ENCODE measurements around the gene ROBO2. TPM values are rescaled to one million over a fixed set of nuclear protein-coding genes. Genes with fewer than 3 reads are reported as not detected.

ROBO2 gene
- total and polyA plus RNA-seq, 2 experiments from 2014 or later: 1.2 to 14.3 TPM

DNA sequence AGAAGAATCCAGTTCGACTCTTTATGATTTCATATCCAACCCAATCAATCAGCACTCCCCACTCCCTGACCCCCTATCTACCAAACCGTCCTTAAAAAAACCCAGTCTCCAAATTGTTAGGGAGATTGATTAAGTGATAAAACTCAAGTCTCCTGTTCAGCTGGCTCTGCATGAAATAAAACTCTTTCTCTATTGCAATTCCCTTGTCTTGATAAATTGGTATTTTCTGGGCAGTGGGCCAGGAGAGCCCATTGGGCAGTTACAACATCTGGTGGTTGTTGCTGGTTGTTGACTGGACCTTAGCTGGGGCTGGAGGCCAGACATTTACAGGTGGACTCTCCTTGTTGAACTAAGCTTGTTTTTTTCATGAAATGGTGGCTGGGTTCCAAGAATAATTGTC is 642.3 kb downstream of the ROBO2 start:
- Histone ChIP-seq H3K4me1 (ENCODE audit: insufficient read depth) (no peaks in the 10 kb centered on the region), H2AFZ (no peak overlapping the region), H3K4me3 (no peak overlapping the region), H3K79me2 (no peaks in the 10 kb centered on the region), H3K36me3 (replicated peaks; ENCODE audit: insufficient read depth, low read depth) (no peaks in the 10 kb centered on the region), H3K9me3 (ENCODE audit: low read depth) (peaks cover 6% of the 10 kb centered on the region), H4K20me1 (ENCODE audit: insufficient read depth, poor library complexity, severe bottlenecking) (no peaks in the 10 kb centered on the region), H3K9me2 (replicated peaks; ENCODE audit: insufficient read depth) (no peaks in the 10 kb centered on the region), H3K4me2 (no peak overlapping the region), H3K27me3 (no peaks in the 10 kb centered on the region), H3K27ac (no peak overlapping the region)
- DNase-seq (ENCODE audit: low spot score): no peak
- TF ChIP-seq, protein P1, sequence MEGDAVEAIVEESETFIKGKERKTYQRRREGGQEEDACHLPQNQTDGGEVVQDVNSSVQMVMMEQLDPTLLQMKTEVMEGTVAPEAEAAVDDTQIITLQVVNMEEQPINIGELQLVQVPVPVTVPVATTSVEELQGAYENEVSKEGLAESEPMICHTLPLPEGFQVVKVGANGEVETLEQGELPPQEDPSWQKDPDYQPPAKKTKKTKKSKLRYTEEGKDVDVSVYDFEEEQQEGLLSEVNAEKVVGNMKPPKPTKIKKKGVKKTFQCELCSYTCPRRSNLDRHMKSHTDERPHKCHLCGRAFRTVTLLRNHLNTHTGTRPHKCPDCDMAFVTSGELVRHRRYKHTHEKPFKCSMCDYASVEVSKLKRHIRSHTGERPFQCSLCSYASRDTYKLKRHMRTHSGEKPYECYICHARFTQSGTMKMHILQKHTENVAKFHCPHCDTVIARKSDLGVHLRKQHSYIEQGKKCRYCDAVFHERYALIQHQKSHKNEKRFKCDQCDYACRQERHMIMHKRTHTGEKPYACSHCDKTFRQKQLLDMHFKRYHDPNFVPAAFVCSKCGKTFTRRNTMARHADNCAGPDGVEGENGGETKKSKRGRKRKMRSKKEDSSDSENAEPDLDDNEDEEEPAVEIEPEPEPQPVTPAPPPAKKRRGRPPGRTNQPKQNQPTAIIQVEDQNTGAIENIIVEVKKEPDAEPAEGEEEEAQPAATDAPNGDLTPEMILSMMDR (IDR thresholded peaks at IDR 0.05; ENCODE audit: poor library complexity): no peak
- TF ChIP-seq EZH2 (IDR thresholded peaks at IDR 0.05; ENCODE audit: borderline replicate concordance) (no peak), EZH2phosphoT487 (IDR thresholded peaks at IDR 0.05; ENCODE audit: low read depth, severe bottlenecking, unreplicated experiment) (no peak)
- 93% methylated on average over 2 of the region's 2 CpGs for WGBS (ENCODE audit: low lambda C conversion rate, missing lambda C conversion rate)

DNA sequence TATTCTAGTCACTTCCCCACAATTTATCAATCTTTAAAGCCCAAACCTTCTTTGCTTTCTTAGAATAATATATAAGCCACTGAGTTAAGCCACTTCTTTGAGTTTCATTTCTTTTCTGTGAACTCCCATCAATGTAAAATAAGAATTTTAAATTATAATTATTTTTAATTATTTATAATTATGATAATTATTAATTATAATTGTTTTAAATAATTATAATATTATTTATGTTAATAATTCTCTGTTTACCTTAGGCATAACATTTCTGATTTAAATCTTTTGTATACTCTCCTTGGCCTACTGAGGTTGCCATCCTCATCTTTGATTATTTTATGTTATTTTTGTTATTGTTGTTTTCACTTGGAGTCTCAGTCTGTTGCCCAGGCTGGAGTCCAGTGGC is 644.2 kb downstream of the ROBO2 start:
- Histone ChIP-seq H3K9me2 (replicated peaks; ENCODE audit: insufficient read depth) (no peaks in the 10 kb centered on the region), H3K4me1 (ENCODE audit: insufficient read depth) (no peaks in the 10 kb centered on the region), H3K4me2 (no peak overlapping the region), H3K79me2 (no peaks in the 10 kb centered on the region), H3K36me3 (replicated peaks; ENCODE audit: insufficient read depth, low read depth) (no peaks in the 10 kb centered on the region), H3K27ac (no peak overlapping the region), H3K9me3 (ENCODE audit: low read depth) (peaks cover 6% of the 10 kb centered on the region), H2AFZ (no peak overlapping the region), H3K4me3 (no peak overlapping the region), H3K27me3 (no peaks in the 10 kb centered on the region), H4K20me1 (ENCODE audit: insufficient read depth, poor library complexity, severe bottlenecking) (no peaks in the 10 kb centered on the region)
- DNase-seq (ENCODE audit: low spot score): no peak
- TF ChIP-seq EZH2 (IDR thresholded peaks at IDR 0.05; ENCODE audit: borderline replicate concordance): no peak
- no peak for TF ChIP-seq EZH2phosphoT487 (IDR thresholded peaks at IDR 0.05; ENCODE audit: low read depth, severe bottlenecking, unreplicated experiment)
- TF ChIP-seq, protein P1 (IDR thresholded peaks at IDR 0.05; ENCODE audit: poor library complexity): no peak

DNA sequence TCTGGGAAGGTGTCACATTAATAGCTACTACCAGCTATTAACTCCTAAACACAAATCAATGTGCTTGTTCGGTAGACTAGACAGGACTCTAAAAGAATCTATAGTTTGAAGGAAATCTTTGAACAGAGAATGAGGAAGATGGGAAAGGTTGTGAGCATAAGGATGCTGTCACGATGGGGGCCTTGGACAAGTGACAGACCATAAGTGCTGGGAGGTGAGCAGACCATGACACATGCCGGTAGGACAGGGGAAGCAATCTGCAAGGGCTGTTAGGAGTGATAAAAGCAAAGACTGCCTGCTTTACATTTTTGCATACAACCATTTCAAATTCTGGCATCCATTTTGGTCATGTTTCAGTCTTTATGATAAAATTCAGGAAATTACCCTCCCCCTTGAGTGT is 645.8 kb downstream of the ROBO2 start:
- no peaks in the 10 kb centered on the region for H3K9me2 ChIP-seq (replicated peaks; ENCODE audit: insufficient read depth)
- H3K36me3 ChIP-seq (replicated peaks; ENCODE audit: insufficient read depth, low read depth): no peaks in the 10 kb centered on the region
- 85% methylated on average over 3 of the region's 3 CpGs for WGBS (ENCODE audit: low lambda C conversion rate, missing lambda C conversion rate)
- H4K20me1 ChIP-seq (ENCODE audit: insufficient read depth, poor library complexity, severe bottlenecking): no peaks in the 10 kb centered on the region
- no peaks in the 10 kb centered on the region for H3K27me3 ChIP-seq
- H3K27ac ChIP-seq: no peak overlapping the region
- no peak for TF ChIP-seq EZH2phosphoT487 (IDR thresholded peaks at IDR 0.05; ENCODE audit: low read depth, severe bottlenecking, unreplicated experiment)
- TF ChIP-seq, protein P1 (IDR thresholded peaks at IDR 0.05; ENCODE audit: poor library complexity): no peak
- no peak for TF ChIP-seq EZH2 (IDR thresholded peaks at IDR 0.05; ENCODE audit: borderline replicate concordance)
- H3K4me3 ChIP-seq: no peak overlapping the region
- H3K79me2 ChIP-seq: no peaks in the 10 kb centered on the region
- no peaks in the 10 kb centered on the region for H3K4me1 ChIP-seq (ENCODE audit: insufficient read depth)
- no peak overlapping the region for H3K4me2 ChIP-seq
- DNase-seq (ENCODE audit: low spot score): no peak
- H2AFZ ChIP-seq: no peak overlapping the region
- peaks cover 6% of the 10 kb centered on the region for H3K9me3 ChIP-seq (ENCODE audit: low read depth)

DNA sequence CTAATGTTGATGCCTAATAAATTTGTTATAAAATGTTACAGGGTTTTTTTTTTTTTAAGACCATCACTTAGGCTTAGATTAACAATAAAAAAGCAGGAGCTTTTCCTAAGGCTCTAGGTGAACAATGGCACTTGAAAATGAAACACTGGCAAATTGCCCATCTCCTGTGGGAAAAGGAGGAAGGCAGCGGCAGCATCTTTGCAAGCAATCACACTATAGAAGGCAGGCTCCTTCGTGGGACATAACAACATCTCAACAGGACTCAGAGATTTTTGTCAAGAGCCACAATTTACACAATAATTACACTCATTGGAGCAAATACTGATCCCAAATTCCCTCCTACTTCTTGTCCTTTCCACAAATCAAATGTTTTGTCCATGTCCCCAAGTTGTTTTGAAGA is 646.7 kb downstream of the ROBO2 start:
- 29% methylated on average over 2 of the region's 2 CpGs for WGBS (ENCODE audit: low lambda C conversion rate, missing lambda C conversion rate)
- no peaks in the 10 kb centered on the region for H3K4me1 ChIP-seq (ENCODE audit: insufficient read depth)
- DNase-seq (ENCODE audit: low spot score): no peak
- H4K20me1 ChIP-seq (ENCODE audit: insufficient read depth, poor library complexity, severe bottlenecking): no peaks in the 10 kb centered on the region
- H3K27ac ChIP-seq: no peak overlapping the region
- H3K9me2 ChIP-seq (replicated peaks; ENCODE audit: insufficient read depth): no peaks in the 10 kb centered on the region
- TF ChIP-seq EZH2 (IDR thresholded peaks at IDR 0.05; ENCODE audit: borderline replicate concordance): no peak
- TF ChIP-seq, protein P1 (IDR thresholded peaks at IDR 0.05; ENCODE audit: poor library complexity): no peak
- TF ChIP-seq EZH2phosphoT487 (IDR thresholded peaks at IDR 0.05; ENCODE audit: low read depth, severe bottlenecking, unreplicated experiment): no peak
- no peak overlapping the region for H3K4me2 ChIP-seq
- H3K36me3 ChIP-seq (replicated peaks; ENCODE audit: insufficient read depth, low read depth): no peaks in the 10 kb centered on the region
- H3K4me3 ChIP-seq: no peak overlapping the region
- H3K9me3 ChIP-seq (ENCODE audit: low read depth): peaks cover 6% of the 10 kb centered on the region
- H3K79me2 ChIP-seq: no peaks in the 10 kb centered on the region
- no peaks in the 10 kb centered on the region for H3K27me3 ChIP-seq
- no peak overlapping the region for H2AFZ ChIP-seq

All from hepatocyte (in vitro differentiated cells).